Stimulated activated CD8-positive, alpha-beta memory T cell treated with anti-CD3 and anti-CD28 coated beads, Interleukin-7, amount 100 ng/mL, for 48 hours (primary cell): ENCODE data around the gene KIF27.
"Not testable (repeated sequence)": the region's sequence is repeated elsewhere in the genome, so short reads cannot be mapped to it uniquely, and the experiment has no call there.

Experiments used
- DNase-seq, 2 donors: peaks; one replicate each; pipeline ENCODE4 v3.0.0-alpha.2; 2020; ENCODE audit warnings: low read depth in 1 of 2; ENCODE audit errors: extremely low read depth in 1 of 2

KIF27 gene

GRCh38 chr9:83815120-83815519 is 106.1 kb downstream of the KIF27 start:
- not testable (repeated sequence) for DNase-seq

GRCh38 chr9:83809213-83809612 is 112.0 kb downstream of the KIF27 start:
- not testable (repeated sequence) for DNase-seq

GRCh38 chr9:83804454-83804853 is 116.8 kb downstream of the KIF27 start:
- not testable (repeated sequence) for DNase-seq

- DNase-seq, result not testable (repeated sequence)
These were observed 117.3 kb downstream of the KIF27 start for GRCh38 chr9:83803941-83804340.

GRCh38 chr9:83800236-83801033 is 120.8 kb downstream of the KIF27 start:
- no peak for DNase-seq

GRCh38 chr9:83794051-83794450 is 127.2 kb downstream of the KIF27 start:
- DNase-seq, result no peak

GRCh38 chr9:83792746-83793145 is 128.5 kb downstream of the KIF27 start:
- DNase-seq, result no peak
